ENCODE results near the gene RALGPS1.

GRCh38 chr9:127034691-127035090 lies 120.1 kb downstream of the RALGPS1 start:
- TF ChIP-seq CTCF (conservative IDR thresholded peaks at IDR 0.05) (no peak), ZFX (IDR thresholded peaks at IDR 0.05) (no peak)
